Calu3 (cell line): ENCODE measurements around the gene RGS3. TPM values are rescaled to one million over a fixed set of nuclear protein-coding genes. Genes with fewer than 3 reads are reported as not detected.

Source experiments
- BruUV-seq: library from RNA; stranded (reverse); fragments of 400-500 nt; replicated peaks from 2 replicates; lab custom pipeline; 2021; lab: Mats Ljungman, UMichigan
- CTCF ChIA-PET: fragments of 300-600 bp; sonication (Branson Sonifier 250); formaldehyde crosslinking; loops from one replicate; lab custom pipeline; 2022; ENCODE audit warnings: antibody characterized with exemption; lab: Charles Lee
- DNase-seq: peaks from one replicate; pipeline ENCODE4 v3.0.0; 2022
- H3K27ac Mint-ChIP-seq: one replicate; pipeline ENCODE4 v1.8.0; 2022; ENCODE audit warnings: mixed read lengths; ENCODE audit not compliant: unreplicated experiment
- H3K27me3 Mint-ChIP-seq: one replicate; pipeline ENCODE4 v1.8.0; 2022; ENCODE audit warnings: mixed read lengths; ENCODE audit not compliant: unreplicated experiment
- H3K36me3 Mint-ChIP-seq: one replicate; pipeline ENCODE4 v1.8.0; 2022; ENCODE audit warnings: mild to moderate bottlenecking, moderate library complexity, mixed read lengths; ENCODE audit not compliant: insufficient read depth, unreplicated experiment
- H3K4me1 Mint-ChIP-seq: one replicate; pipeline ENCODE4 v1.8.0; 2022; ENCODE audit warnings: mild to moderate bottlenecking, low read depth, mixed read lengths; ENCODE audit not compliant: unreplicated experiment
- H3K4me3 Mint-ChIP-seq: one replicate; pipeline ENCODE4 v1.8.0; 2022; ENCODE audit warnings: mild to moderate bottlenecking, low read depth, moderate library complexity, mixed read lengths; ENCODE audit not compliant: unreplicated experiment
- H3K9me3 Mint-ChIP-seq: one replicate; pipeline ENCODE4 v1.8.0; 2022; ENCODE audit warnings: low read depth, mixed read lengths; ENCODE audit not compliant: unreplicated experiment
- CTCF ChIP-seq: fragments of 200-600 bp; IDR thresholded peaks from one replicate; pipeline ENCODE4 v1.8.0; 2022; ENCODE audit warnings: antibody characterized with exemption; ENCODE audit not compliant: unreplicated experiment
- intact Hi-C: fragments of 100-400 bp; cut with micrococcal nuclease; formaldehyde crosslinking; loops from one replicate; pipeline ENCODE4 v1.10.0; 2022; ENCODE audit not compliant: unreplicated experiment
- total RNA-seq: library from RNA; stranded (reverse); gene quantifications from 2 replicates; pipeline ENCODE4 v1.2.3, GENCODE V29; 2022

The RGS3 gene
- total RNA-seq, 1 experiment from 2014 or later: 61.8 TPM

- no peak for DNase-seq
- H3K4me3 Mint-ChIP-seq: no peak overlapping the region
Observed at GRCh38 chr9:113543296-113543981, 79.9 kb downstream of the RGS3 start.

GRCh38 chr9:113543982-113544303 is 80.4 kb downstream of the RGS3 start:
- no peak for TF ChIP-seq CTCF
- Mint-ChIP-seq H3K27me3 (no peaks in the 10 kb centered on the region), H3K36me3 (peaks cover 13% of the 10 kb centered on the region), H3K9me3 (no peaks in the 10 kb centered on the region), H3K4me1 (peaks cover 17% of the 10 kb centered on the region), H3K27ac (no peak overlapping the region), H3K4me3 (no peak overlapping the region)
- no peak for DNase-seq
- CTCF ChIA-PET: interaction anchor here (1.1 kb wide), 1 partner anchor 12 kb away, joined by 4 read pairs; no protein-coding TSS in a partner anchor
- no TSS peak for BruUV-seq
- intact Hi-C loops: no loop called here

More at GRCh38 chr9:113543296-113543981, 79.9 kb downstream of the RGS3 start:
- H3K4me1 Mint-ChIP-seq: peaks cover 17% of the 10 kb centered on the region
- no peak for TF ChIP-seq CTCF
- no peaks in the 10 kb centered on the region for H3K27me3 Mint-ChIP-seq
- no peaks in the 10 kb centered on the region for H3K9me3 Mint-ChIP-seq
- H3K36me3 Mint-ChIP-seq: peaks cover 13% of the 10 kb centered on the region
- intact Hi-C loops: no loop called here
- CTCF ChIA-PET: interaction anchor here (1.1 kb wide), 1 partner anchor 11 kb away, joined by 4 read pairs; no protein-coding TSS in a partner anchor
- H3K27ac Mint-ChIP-seq: no peak overlapping the region
- BruUV-seq: no TSS peak

GRCh38 chr9:113545068-113545467 is 81.5 kb downstream of the RGS3 start:
- Mint-ChIP-seq H3K27ac (no peak overlapping the region), H3K4me1 (peaks cover 17% of the 10 kb centered on the region), H3K9me3 (no peaks in the 10 kb centered on the region), H3K4me3 (no peak overlapping the region), H3K36me3 (peaks cover 13% of the 10 kb centered on the region), H3K27me3 (no peaks in the 10 kb centered on the region)
- TF ChIP-seq CTCF: no peak
- intact Hi-C loops: no loop called here
- DNase-seq: no peak
- no TSS peak for BruUV-seq
- CTCF ChIA-PET: no interaction called here

GRCh38 chr9:113546566-113546965 is 83.0 kb downstream of the RGS3 start:
- Mint-ChIP-seq H3K27me3 (no peaks in the 10 kb centered on the region), H3K4me1 (peaks cover 17% of the 10 kb centered on the region), H3K4me3 (no peak overlapping the region), H3K36me3 (peaks cover 13% of the 10 kb centered on the region), H3K27ac (no peak overlapping the region), H3K9me3 (no peaks in the 10 kb centered on the region)
- no TSS peak for BruUV-seq
- intact Hi-C loops: no loop called here
- CTCF ChIA-PET: no interaction called here
- no peak for DNase-seq
- no peak for TF ChIP-seq CTCF
